Measurements from ENCODE around the gene SIX4.

Gene SIX4

GRCh38 chr14:60723907-60724618 lies at the start of gene SIX4:
TSS of gene SIX4 (minus strand) at chr14:60724351. CDS start at chr14:60724074, 277 bp downstream.
- Histone ChIP-seq H3K9me3 (ENCODE audit: low read depth, low read length) (no peaks in the 10 kb centered on the region), H3K9ac (ENCODE audit: insufficient read length) (peak within 1 kb of the TSS; percentile 80), H3K36me3 (ENCODE audit: insufficient read depth, low read length) (peaks cover 8% of the 10 kb centered on the region; the same call in 1 of the 2 replicates), H3K4me3 (peak within 1 kb of the TSS; percentile 87), H3K27ac (no peak within 1 kb of the TSS)
- DNase-seq (ENCODE audit: low read depth, low spot score) = no peak
- TF ChIP-seq POLR2AphosphoS5 (IDR thresholded peaks at IDR 0.05; ENCODE audit: borderline replicate concordance, low read depth, low read length) = peak; percentile 66; the same call in 1 of the 2 replicates
- no peak for TF ChIP-seq EZH2 (IDR thresholded peaks at IDR 0.05)
- no peak for TF ChIP-seq FOXP2 (optimal IDR thresholded peaks at IDR 0.05; ENCODE audit: control extremely low read depth, extremely low read length, insufficient read depth)

GRCh38 chr14:60773558-60773957 lies 49.4 kb upstream of the SIX4 start:
- Histone ChIP-seq H3K4me3 (no peak overlapping the region), H3K9ac (ENCODE audit: insufficient read length) (no peak overlapping the region), H3K27ac (no peak overlapping the region), H3K36me3 (ENCODE audit: insufficient read depth, low read length) (no peaks in the 10 kb centered on the region), H3K9me3 (ENCODE audit: low read depth, low read length) (no peaks in the 10 kb centered on the region)
- TF ChIP-seq FOXP2 (optimal IDR thresholded peaks at IDR 0.05; ENCODE audit: control extremely low read depth, extremely low read length, insufficient read depth) (no peak), POLR2AphosphoS5 (IDR thresholded peaks at IDR 0.05; ENCODE audit: borderline replicate concordance, low read depth, low read length) (no peak), EZH2 (IDR thresholded peaks at IDR 0.05) (no peak)
- DNase-seq (ENCODE audit: low read depth, low spot score) = no peak

GRCh38 chr14:60771117-60771516 lies 47.0 kb upstream of the SIX4 start:
- Histone ChIP-seq H3K4me3 (no peak overlapping the region), H3K27ac (no peak overlapping the region), H3K9ac (ENCODE audit: insufficient read length) (no peak overlapping the region), H3K9me3 (ENCODE audit: low read depth, low read length) (no peaks in the 10 kb centered on the region), H3K36me3 (ENCODE audit: insufficient read depth, low read length) (no peaks in the 10 kb centered on the region)
- no peak for DNase-seq (ENCODE audit: low read depth, low spot score)
- TF ChIP-seq POLR2AphosphoS5 (IDR thresholded peaks at IDR 0.05; ENCODE audit: borderline replicate concordance, low read depth, low read length) (no peak), EZH2 (IDR thresholded peaks at IDR 0.05) (no peak), FOXP2 (optimal IDR thresholded peaks at IDR 0.05; ENCODE audit: control extremely low read depth, extremely low read length, insufficient read depth) (no peak)

- TF ChIP-seq POLR2AphosphoS5 (IDR thresholded peaks at IDR 0.05; ENCODE audit: borderline replicate concordance, low read depth, low read length) (no peak), EZH2 (IDR thresholded peaks at IDR 0.05) (no peak), FOXP2 (optimal IDR thresholded peaks at IDR 0.05; ENCODE audit: control extremely low read depth, extremely low read length, insufficient read depth) (no peak)
- Histone ChIP-seq H3K9me3 (ENCODE audit: low read depth, low read length) (no peaks in the 10 kb centered on the region), H3K9ac (ENCODE audit: insufficient read length) (no peak overlapping the region), H3K4me3 (no peak overlapping the region), H3K27ac (no peak overlapping the region), H3K36me3 (ENCODE audit: insufficient read depth, low read length) (no peaks in the 10 kb centered on the region)
- DNase-seq (ENCODE audit: low read depth, low spot score) = no peak
Measured at GRCh38 chr14:60768602-60769001, 44.5 kb upstream of the SIX4 start.

- no peak overlapping the region for H3K4me3 ChIP-seq
- H3K36me3 ChIP-seq (ENCODE audit: insufficient read depth, low read length) = no peaks in the 10 kb centered on the region
- no peak for TF ChIP-seq POLR2AphosphoS5 (IDR thresholded peaks at IDR 0.05; ENCODE audit: borderline replicate concordance, low read depth, low read length)
- no peak for TF ChIP-seq FOXP2 (optimal IDR thresholded peaks at IDR 0.05; ENCODE audit: control extremely low read depth, extremely low read length, insufficient read depth)
- TF ChIP-seq EZH2 (IDR thresholded peaks at IDR 0.05) = no peak
- no peak overlapping the region for H3K27ac ChIP-seq
- H3K9me3 ChIP-seq (ENCODE audit: low read depth, low read length) = no peaks in the 10 kb centered on the region
- no peak overlapping the region for H3K9ac ChIP-seq (ENCODE audit: insufficient read length)
- DNase-seq (ENCODE audit: low read depth, low spot score) = no peak
Measured at GRCh38 chr14:60760644-60761364, 36.7 kb upstream of the SIX4 start.

GRCh38 chr14:60760209-60760608 lies 36.1 kb upstream of the SIX4 start:
- Histone ChIP-seq H3K27ac (no peak overlapping the region), H3K4me3 (no peak overlapping the region), H3K9ac (ENCODE audit: insufficient read length) (no peak overlapping the region), H3K9me3 (ENCODE audit: low read depth, low read length) (no peaks in the 10 kb centered on the region), H3K36me3 (ENCODE audit: insufficient read depth, low read length) (no peaks in the 10 kb centered on the region)
- no peak for TF ChIP-seq EZH2 (IDR thresholded peaks at IDR 0.05)
- TF ChIP-seq FOXP2 (optimal IDR thresholded peaks at IDR 0.05; ENCODE audit: control extremely low read depth, extremely low read length, insufficient read depth) = no peak
- TF ChIP-seq POLR2AphosphoS5 (IDR thresholded peaks at IDR 0.05; ENCODE audit: borderline replicate concordance, low read depth, low read length) = no peak
- DNase-seq (ENCODE audit: low read depth, low spot score) = no peak

- Histone ChIP-seq H3K9ac (ENCODE audit: insufficient read length) (no peak overlapping the region), H3K36me3 (ENCODE audit: insufficient read depth, low read length) (no peaks in the 10 kb centered on the region), H3K9me3 (ENCODE audit: low read depth, low read length) (no peaks in the 10 kb centered on the region), H3K27ac (no peak overlapping the region), H3K4me3 (no peak overlapping the region)
- TF ChIP-seq FOXP2 (optimal IDR thresholded peaks at IDR 0.05; ENCODE audit: control extremely low read depth, extremely low read length, insufficient read depth) (no peak), POLR2AphosphoS5 (IDR thresholded peaks at IDR 0.05; ENCODE audit: borderline replicate concordance, low read depth, low read length) (no peak), EZH2 (IDR thresholded peaks at IDR 0.05) (no peak)
- DNase-seq (ENCODE audit: low read depth, low spot score) = no peak
Measured at GRCh38 chr14:60758885-60759284, 34.7 kb upstream of the SIX4 start.

- Histone ChIP-seq H3K27ac (peak overlapping the region; percentile 88), H3K9me3 (ENCODE audit: low read depth, low read length) (no peaks in the 10 kb centered on the region), H3K36me3 (ENCODE audit: insufficient read depth, low read length) (no peaks in the 10 kb centered on the region), H3K9ac (ENCODE audit: insufficient read length) (no peak overlapping the region), H3K4me3 (peak overlapping the region; percentile 45)
- TF ChIP-seq POLR2AphosphoS5 (IDR thresholded peaks at IDR 0.05; ENCODE audit: borderline replicate concordance, low read depth, low read length) = no peak
- TF ChIP-seq EZH2 (IDR thresholded peaks at IDR 0.05) = no peak
- no peak for TF ChIP-seq FOXP2 (optimal IDR thresholded peaks at IDR 0.05; ENCODE audit: control extremely low read depth, extremely low read length, insufficient read depth)
- peak; percentile 79 for DNase-seq (ENCODE audit: low read depth, low spot score)
Measured at GRCh38 chr14:60757567-60758002, 33.4 kb upstream of the SIX4 start.

Data from SK-N-MC (cell line).